Upper lobe of left lung (tissue), 4 donors: ENCODE results near the gene SEMA3A.

Experiments used
- CTCF ChIP-seq, 6 experiments: fragments of 450-650 bp in 4 of 6; fragments of 200-600 bp in 2 of 6; sonication (generic) in 2 of 6; IDR thresholded peaks; one replicate each; pipeline ENCODE4 v1.5.1; 2016 to 2019; ENCODE audit warnings: antibody characterized with exemption in 6 of 6
- POLR2A ChIP-seq, 4 donors: fragments of 450-650 bp; IDR thresholded peaks; one replicate each; pipeline ENCODE4 v1.5.1; 2016 to 2017; ENCODE audit warnings: antibody characterized with exemption in 4 of 4, mild to moderate bottlenecking in 2 of 4
- POLR2AphosphoS5 ChIP-seq, 2 donors: sonication (generic); formaldehyde crosslinking; IDR thresholded peaks; one replicate each; pipeline ENCODE4 v1.5.1; 2017; ENCODE audit warnings: antibody characterized with exemption in 2 of 2

- no peak for TF ChIP-seq CTCF (IDR thresholded peaks at IDR 0.05)
- no peak for TF ChIP-seq POLR2A (IDR thresholded peaks at IDR 0.05)
- no peak for TF ChIP-seq POLR2AphosphoS5 (IDR thresholded peaks at IDR 0.05)
These were observed 247.8 kb downstream of the SEMA3A start for GRCh38 chr7:83946801-83947200.
